Keratinocyte (primary cell): ENCODE measurements around the gene CHRDL1.

Source experiments
- CTCF ChIP-seq, 3 experiments: IDR thresholded peaks in 1 of 3; conservative IDR thresholded peaks in 1 of 3; optimal IDR thresholded peaks in 1 of 3; 2 replicates in 2 of 3; 3 replicates in 1 of 3; pipeline versions ENCODE3 to v1.5.1; 2011; ENCODE audit warnings: low read length in 3 of 3, mild to moderate bottlenecking in 3 of 3, moderate library complexity in 2 of 3, control low read depth in 1 of 3, inconsistent platforms in 1 of 3; ENCODE audit not compliant: insufficient read depth in 2 of 3; ENCODE audit errors: extremely low read depth in 1 of 3
- EZH2 ChIP-seq: IDR thresholded peaks from one replicate; pipeline ENCODE4 v1.6.1; 2012; ENCODE audit warnings: inconsistent platforms, mild to moderate bottlenecking, low read length, moderate library complexity

- TF ChIP-seq CTCF (optimal IDR thresholded peaks at IDR 0.05 in 1 of 3, IDR thresholded peaks at IDR 0.05 in 1 of 3, conservative IDR thresholded peaks at IDR 0.05 in 1 of 3; ENCODE audit: extremely low read depth in 1 of 3, insufficient read depth in 2 of 3, low read length in 3 of 3) (no peak), EZH2 (no peak)
Observed at GRCh38 chrX:110794601-110795000, 1.0 kb downstream of the CHRDL1 start.
